Muscle of leg (tissue), 11 donors: ENCODE results near the gene MISP. TPM values are rescaled to one million over a fixed set of nuclear protein-coding genes. Genes with fewer than 3 reads are reported as not detected.

Source experiments
- DNase-seq: peaks from one replicate; pipeline ENCODE4 v3.0.0; 2013
- H3K27ac ChIP-seq: one replicate; pipeline ENCODE4 v1.5.1; 2013; ENCODE audit warnings: mild to moderate bottlenecking, low read length, control low read depth
- H3K27me3 ChIP-seq: one replicate; pipeline ENCODE4 v1.6.1; 2013; ENCODE audit warnings: low read length; ENCODE audit not compliant: control insufficient read depth, insufficient read depth
- H3K36me3 ChIP-seq: one replicate; pipeline ENCODE4 v1.6.1; 2013; ENCODE audit warnings: low read length; ENCODE audit not compliant: control insufficient read depth, insufficient read depth
- H3K4me1 ChIP-seq: one replicate; pipeline ENCODE4 v1.6.1; 2013; ENCODE audit warnings: low read length; ENCODE audit not compliant: control insufficient read depth, insufficient read depth
- H3K4me3 ChIP-seq: one replicate; pipeline ENCODE4 v1.5.1; 2013; ENCODE audit warnings: low read length, control low read depth
- H3K9me3 ChIP-seq: replicated peaks from 2 replicates; pipeline ENCODE4 v1.6.1; 2013; ENCODE audit warnings: low read depth, low read length; ENCODE audit not compliant: control insufficient read depth
- WGBS: methylation state at CpG from one replicate; pipeline ENCODE4 v1.1.5; 2013; ENCODE audit warnings: missing lambda C conversion rate; ENCODE audit not compliant: insufficient coverage; 5-methylcytosine and 5-hydroxymethylcytosine counted together
- polyA plus RNA-seq, 8 donors: library from polyadenylated mRNA; unstranded; fragments of 120-200 nt; gene quantifications; one replicate each; pipeline versions ENCODE4 v1.2.1 to v1.2.3, GENCODE V29; 2013; ENCODE audit warnings: inconsistent platforms in 1 of 8, low replicate concordance in 1 of 8; ENCODE audit not compliant: insufficient read length in 8 of 8, insufficient read depth in 1 of 8
- total RNA-seq: library from RNA; stranded (reverse); fragments of 120-200 nt; gene quantifications from one replicate; pipeline ENCODE4 v1.2.4, GENCODE V29; 2013

The MISP gene
- total and polyA plus RNA-seq, 9 donors, result 0.09 to 11.6 (median 0.16) TPM; not detected in 1

DNA sequence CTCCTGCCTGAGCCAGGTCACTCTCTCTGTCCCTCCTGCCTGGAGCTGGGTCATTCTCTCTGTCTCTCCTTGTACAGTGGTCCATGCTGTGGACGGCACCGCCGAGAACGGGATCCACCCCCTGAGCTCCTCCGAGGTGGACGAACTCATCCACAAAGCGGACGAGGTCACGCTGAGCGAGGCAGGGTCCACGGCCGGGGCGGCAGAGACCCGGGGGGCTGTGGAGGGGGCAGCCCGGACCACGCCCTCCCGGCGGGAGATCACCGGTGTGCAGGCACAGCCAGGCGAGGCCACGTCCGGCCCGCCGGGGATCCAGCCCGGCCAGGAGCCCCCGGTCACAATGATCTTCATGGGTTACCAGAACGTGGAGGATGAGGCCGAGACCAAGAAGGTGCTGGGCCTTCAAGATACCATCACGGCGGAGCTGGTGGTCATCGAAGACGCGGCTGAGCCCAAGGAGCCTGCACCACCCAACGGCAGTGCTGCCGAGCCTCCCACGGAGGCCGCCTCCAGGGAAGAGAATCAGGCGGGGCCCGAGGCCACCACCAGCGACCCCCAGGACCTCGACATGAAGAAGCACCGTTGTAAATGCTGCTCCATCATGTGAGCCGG lies 4.6 kb upstream of the MISP start:
- 94% methylated on average over 41 of the region's 43 CpGs for WGBS

DNA sequence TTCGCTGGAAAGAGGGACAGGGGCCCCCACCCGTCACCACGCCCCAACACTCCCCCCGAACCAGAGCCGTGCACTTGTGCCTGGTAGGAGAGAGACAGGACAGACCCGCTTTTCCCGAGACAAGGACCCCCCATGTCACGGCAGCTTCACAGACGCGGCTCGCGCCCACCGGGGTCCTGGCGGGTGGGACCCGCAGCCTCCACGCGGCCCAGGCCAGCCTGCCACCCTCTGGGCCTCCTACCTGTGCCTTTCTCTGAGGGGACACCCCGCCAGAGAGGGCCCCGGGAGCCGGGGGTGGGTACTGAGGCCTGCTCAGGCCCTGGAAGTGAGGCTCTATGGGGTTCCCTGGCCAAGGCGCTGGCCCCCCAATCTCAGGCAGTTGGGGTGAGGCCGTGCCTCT lies 4.0 kb upstream of the MISP start:
- WGBS, result 97% methylated on average over 20 of the region's 22 CpGs
- DNase-seq, result no peak
- peaks cover 6% of the 10 kb centered on the region for H3K27me3 ChIP-seq
- H3K27ac ChIP-seq, result no peak overlapping the region
- H3K4me1 ChIP-seq, result peaks cover 22% of the 10 kb centered on the region
- peaks cover 4% of the 10 kb centered on the region for H3K36me3 ChIP-seq
- no peak overlapping the region for H3K4me3 ChIP-seq
- H3K9me3 ChIP-seq, result peaks cover 15% of the 10 kb centered on the region

More for the DNA sequence above, 4.6 kb upstream of the MISP start:
- Histone ChIP-seq H3K27ac (no peak overlapping the region), H3K4me1 (peaks cover 17% of the 10 kb centered on the region), H3K27me3 (peaks cover 1% of the 10 kb centered on the region), H3K36me3 (peaks cover 4% of the 10 kb centered on the region), H3K4me3 (no peak overlapping the region), H3K9me3 (peaks cover 15% of the 10 kb centered on the region)
- no peak for DNase-seq

DNA sequence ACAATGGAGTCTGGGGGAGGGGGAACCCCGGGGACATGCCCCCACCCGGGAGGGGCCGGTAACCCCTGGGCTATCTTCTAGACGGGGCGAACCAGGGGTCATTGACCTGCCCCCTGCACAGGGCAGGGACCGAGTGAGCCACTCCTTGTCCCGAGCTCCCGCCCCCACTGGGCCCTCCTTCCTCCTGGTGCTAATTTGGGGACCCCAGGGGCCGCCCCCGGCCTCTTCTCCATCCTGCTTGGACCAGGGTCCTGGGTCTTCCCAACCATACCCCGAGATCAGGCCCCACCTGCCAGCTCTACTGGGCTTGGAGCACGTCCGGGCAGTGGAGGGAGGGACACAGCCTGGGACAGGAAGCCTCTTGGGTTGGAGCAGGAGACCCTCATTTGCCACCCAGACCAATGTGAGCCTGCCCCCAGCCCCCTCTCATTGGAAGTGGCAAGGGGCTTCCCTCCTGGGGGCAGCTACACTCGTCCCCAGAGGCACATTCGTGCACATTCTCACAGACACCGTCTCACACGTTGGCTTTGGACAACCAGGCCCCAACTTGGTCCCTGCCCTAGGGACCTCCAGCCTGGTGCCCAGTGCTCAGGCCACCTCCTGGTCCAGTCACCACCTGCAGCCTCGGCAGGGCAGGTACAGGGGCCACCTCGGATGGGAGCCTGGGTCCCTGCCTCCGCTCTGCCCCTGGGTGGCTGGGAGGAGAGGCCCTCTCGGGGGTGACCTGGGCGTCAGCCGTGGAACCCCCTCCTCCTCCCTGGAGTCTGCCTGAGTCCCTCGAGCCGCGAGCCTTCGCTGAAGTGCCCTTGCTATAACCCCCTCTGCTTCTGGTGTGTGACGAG lies 3.3 kb upstream of the MISP start:
- Histone ChIP-seq H3K27ac (no peak overlapping the region), H3K4me3 (no peak overlapping the region), H3K36me3 (peaks cover 4% of the 10 kb centered on the region), H3K4me1 (peaks cover 23% of the 10 kb centered on the region), H3K27me3 (peaks cover 6% of the 10 kb centered on the region), H3K9me3 (peaks cover 15% of the 10 kb centered on the region)
- WGBS, result 96% methylated on average over 22 of the region's 28 CpGs
- DNase-seq, result no peak

DNA sequence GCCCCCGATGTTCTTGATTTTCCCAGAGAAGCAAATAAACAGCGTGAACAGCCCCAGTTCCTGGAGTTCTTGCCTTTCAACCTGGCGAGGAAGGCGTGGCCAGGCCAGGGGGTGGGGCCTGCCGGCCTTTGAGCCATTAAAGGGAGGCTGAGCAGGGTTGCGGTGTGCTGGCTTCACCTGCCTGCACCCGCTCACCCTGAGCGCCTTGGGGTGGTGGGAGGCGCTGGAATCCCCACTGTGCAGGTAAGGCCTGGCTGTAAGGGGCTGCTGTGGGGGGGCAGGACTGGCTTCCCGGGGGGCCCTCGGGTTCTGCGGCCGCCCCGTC lies 2.7 kb upstream of the MISP start:
- Histone ChIP-seq H3K27me3 (peaks cover 7% of the 10 kb centered on the region), H3K4me1 (peaks cover 23% of the 10 kb centered on the region), H3K36me3 (peaks cover 4% of the 10 kb centered on the region), H3K27ac (no peak overlapping the region), H3K4me3 (no peak overlapping the region), H3K9me3 (peaks cover 15% of the 10 kb centered on the region)
- no peak for DNase-seq
- 83% methylated on average over 14 of the region's 14 CpGs for WGBS

DNA sequence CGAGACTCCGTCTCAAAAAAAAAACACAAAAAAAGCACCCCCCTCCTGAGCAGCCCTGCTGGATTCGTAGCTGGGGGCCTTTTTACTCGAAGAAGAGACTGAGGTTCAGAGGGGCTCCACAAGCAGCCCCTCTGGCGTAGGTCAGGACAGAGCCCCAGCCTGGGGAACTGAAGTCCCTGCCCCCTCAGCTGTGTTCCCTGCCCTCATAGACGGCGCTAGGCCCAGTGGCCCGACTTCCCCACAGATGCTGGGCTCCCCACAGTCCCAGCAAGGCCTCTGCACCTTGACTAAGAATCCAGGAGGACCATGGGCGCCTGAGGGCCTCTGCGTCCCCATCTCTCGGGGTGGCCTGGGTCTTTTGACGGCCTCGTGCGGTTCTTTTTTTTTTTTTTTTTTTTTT lies 1.1 kb upstream of the MISP start:
- 58% methylated on average over 8 of the region's 14 CpGs for WGBS

DNA sequence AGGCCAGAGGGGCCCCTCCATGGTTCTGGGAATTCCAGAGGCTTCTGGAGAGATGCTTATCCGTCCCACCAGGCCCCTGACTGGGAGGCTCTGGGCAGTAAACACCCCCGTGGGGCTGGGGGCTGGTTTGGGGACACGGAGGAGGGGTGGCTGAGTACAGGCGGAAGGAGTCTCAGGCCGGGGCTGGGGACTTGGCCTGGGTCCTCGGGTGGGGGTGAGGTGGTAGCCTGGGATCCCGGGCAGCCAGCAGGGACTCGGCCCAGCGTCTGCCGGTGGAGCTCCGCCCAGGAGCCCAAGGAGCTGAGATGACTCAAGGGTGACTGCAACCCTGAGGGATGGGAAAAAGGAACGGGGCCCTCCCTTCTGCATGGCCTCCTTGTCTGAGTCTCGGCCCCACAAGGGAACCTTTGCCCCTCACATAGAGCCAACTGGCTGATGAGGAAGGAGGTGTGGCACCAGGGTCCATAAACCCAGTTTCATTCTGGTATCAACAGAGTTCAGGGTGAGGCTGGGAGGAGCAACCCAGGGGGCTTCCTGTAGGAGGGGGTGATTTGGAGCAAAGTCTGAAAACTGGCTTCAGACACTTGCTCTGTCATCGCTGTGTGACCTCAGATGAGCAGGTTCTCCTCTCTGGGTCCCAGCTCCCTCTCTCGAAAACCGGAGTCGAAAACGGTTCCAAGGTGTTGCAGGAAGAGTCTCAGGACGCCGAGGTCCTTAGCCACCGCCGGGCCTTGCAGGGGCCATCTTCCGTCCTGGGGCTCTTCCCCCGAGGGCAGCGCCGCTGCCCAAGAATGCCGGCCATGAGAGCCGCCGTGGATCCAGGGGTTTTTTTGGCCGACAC lies 809 bp downstream of the MISP start:
- Histone ChIP-seq H3K27ac (no peak overlapping the region), H3K36me3 (peaks cover 4% of the 10 kb centered on the region), H3K9me3 (peaks cover 10% of the 10 kb centered on the region), H3K27me3 (peaks cover 7% of the 10 kb centered on the region), H3K4me3 (no peak overlapping the region), H3K4me1 (peaks cover 25% of the 10 kb centered on the region)
- 58% methylated on average over 26 of the region's 30 CpGs for WGBS
- no peak for DNase-seq

More for the DNA sequence above, 1.1 kb upstream of the MISP start:
- DNase-seq, result no peak
- peaks cover 25% of the 10 kb centered on the region for H3K4me1 ChIP-seq
- H3K36me3 ChIP-seq, result peaks cover 4% of the 10 kb centered on the region
- peaks cover 10% of the 10 kb centered on the region for H3K9me3 ChIP-seq
- no peak overlapping the region for H3K27ac ChIP-seq
- no peak overlapping the region for H3K4me3 ChIP-seq
- H3K27me3 ChIP-seq, result peaks cover 7% of the 10 kb centered on the region

DNA sequence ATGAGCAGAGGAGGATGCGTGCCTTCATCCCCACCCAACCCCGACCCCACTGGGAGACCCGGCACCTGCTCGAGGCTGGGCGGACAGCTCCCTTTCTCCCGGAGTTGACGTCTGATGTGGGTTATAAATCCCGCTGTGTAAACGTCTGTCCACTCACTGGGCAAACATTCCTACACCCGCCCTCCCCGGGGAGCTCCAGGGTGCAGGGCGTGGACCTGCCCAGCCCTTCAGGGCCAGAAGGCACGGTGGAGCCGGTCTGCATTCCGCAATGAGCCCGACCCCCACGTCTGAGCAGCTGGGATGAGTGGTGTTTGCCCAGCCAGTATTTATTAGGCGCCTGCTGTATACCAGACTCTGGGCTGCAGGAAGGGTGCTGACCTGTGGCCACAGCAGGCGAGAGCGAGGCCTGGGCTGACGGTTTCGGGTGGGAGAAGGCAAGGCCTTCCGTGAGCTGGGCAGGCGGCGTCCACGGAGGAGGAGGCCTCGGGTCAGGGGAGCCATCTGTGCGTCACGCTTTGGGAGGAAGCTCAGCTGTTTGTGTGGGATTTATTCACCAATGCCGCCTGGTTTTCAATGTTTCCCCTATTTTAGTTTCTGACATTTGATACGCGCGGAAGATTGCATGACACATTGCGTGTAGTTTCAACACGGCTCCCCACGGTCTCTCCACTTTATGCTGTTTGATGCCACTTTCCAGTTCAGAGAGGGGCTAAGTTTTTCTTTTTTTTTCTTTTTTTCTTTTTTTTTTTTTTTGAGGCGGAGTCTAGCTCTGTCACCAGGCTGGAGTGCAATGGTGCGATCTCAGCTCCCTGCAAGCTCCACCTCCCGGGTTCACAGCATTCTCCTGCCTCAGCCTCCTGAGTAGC lies 2.0 kb downstream of the MISP start:
- peaks cover 5% of the 10 kb centered on the region for H3K9me3 ChIP-seq
- peak; percentile 81 for DNase-seq
- H3K4me3 ChIP-seq, result no peak overlapping the region
- peaks cover 7% of the 10 kb centered on the region for H3K27me3 ChIP-seq
- H3K27ac ChIP-seq, result peak overlapping the region; percentile 71
- peaks cover 1% of the 10 kb centered on the region for H3K36me3 ChIP-seq
- 32% methylated on average over 23 of the region's 39 CpGs for WGBS
- peaks cover 25% of the 10 kb centered on the region for H3K4me1 ChIP-seq

DNA sequence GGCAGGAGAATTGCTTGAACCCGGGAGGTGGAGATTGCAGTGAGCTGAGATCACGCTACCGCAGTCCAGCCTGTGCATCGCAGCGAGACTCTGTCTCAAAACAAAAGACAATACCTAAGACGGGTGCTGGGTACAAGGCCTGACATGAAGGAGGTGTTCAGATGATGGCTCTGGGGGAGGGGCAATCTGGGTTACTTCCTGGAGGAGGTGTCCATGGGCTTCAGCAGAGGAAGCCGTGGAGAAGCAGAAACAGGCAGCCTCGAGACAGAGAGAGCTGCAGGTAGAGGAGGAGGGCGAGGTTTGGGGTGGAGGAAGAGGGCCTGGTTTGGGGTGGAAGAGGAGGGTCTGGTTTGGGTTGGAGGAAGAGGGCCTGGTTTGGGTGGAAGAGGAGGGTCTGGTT lies 3.6 kb downstream of the MISP start:
- Histone ChIP-seq H3K4me3 (no peak overlapping the region), H3K27me3 (peaks cover 10% of the 10 kb centered on the region), H3K9me3 (peaks cover 12% of the 10 kb centered on the region), H3K36me3 (no peaks in the 10 kb centered on the region), H3K27ac (no peak overlapping the region), H3K4me1 (peaks cover 25% of the 10 kb centered on the region)
- 84% methylated on average over 9 of the region's 9 CpGs for WGBS
- no peak for DNase-seq

DNA sequence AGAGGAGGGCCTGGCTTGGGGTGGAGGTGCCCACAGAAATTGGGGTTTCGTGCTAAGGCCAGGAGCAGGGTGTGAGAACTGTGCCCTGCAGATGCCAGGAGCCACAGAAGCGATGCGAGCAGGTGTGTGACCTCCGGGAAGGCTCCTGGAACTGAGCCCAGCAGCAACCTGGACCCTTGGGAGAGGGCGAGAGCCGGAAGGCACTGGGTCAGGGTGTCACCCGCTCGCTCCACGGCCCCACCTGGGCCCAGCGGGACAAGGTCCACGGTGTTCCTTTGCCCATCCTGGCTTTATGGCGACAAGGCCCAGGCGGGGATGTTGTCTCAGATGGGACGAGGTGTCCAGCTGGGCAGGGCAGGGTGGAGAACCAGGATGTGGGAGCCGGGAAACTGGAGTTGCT lies 4.2 kb downstream of the MISP start:
- DNase-seq, result no peak
- H3K4me3 ChIP-seq, result no peak overlapping the region
- H3K27ac ChIP-seq, result no peak overlapping the region
- 82% methylated on average over 15 of the region's 15 CpGs for WGBS
- H3K9me3 ChIP-seq, result peaks cover 12% of the 10 kb centered on the region
- no peaks in the 10 kb centered on the region for H3K36me3 ChIP-seq
- peaks cover 25% of the 10 kb centered on the region for H3K4me1 ChIP-seq
- peaks cover 10% of the 10 kb centered on the region for H3K27me3 ChIP-seq
